ENCODE results near the gene ATF6. TPM values are rescaled to one million over a fixed set of nuclear protein-coding genes. Genes with fewer than 3 reads are reported as not detected.

The ATF6 gene
- total and polyA plus RNA-seq, 2 of the 4 experiments (the other 2 are of a cell fraction): 12.2 to 17.6 TPM

GRCh38 chr1:162006081-162006480 lies 240.0 kb downstream of the ATF6 start:
- no peak overlapping the region for H3K23ac ChIP-seq (ENCODE audit: low read depth, low read length)
- H2BK15ac ChIP-seq (ENCODE audit: low read depth, low read length): no peak overlapping the region
- ChIA-PET POLR2A (ENCODE audit: unreplicated experiment) (no interaction called here), CTCF (interaction anchor here (0.7 kb wide), 1 partner anchor 194 kb away, joined by 4 read pairs; no protein-coding TSS in a partner anchor)
- no peak for TF ChIP-seq RAD21 (IDR thresholded peaks at IDR 0.05; ENCODE audit: low read length)
- TF ChIP-seq RFX5 (IDR thresholded peaks at IDR 0.05; ENCODE audit: low read depth, low read length): no peak
- no peak for TF ChIP-seq SMC3 (IDR thresholded peaks at IDR 0.05; ENCODE audit: low read depth, low read length)
- no peak for TF ChIP-seq USF2 (IDR thresholded peaks at IDR 0.05; ENCODE audit: low read depth, low read length)
- TF ChIP-seq MAZ (IDR thresholded peaks at IDR 0.05; ENCODE audit: borderline replicate concordance, low read depth, low read length): no peak
- H4K20me1 ChIP-seq (ENCODE audit: insufficient read depth, low read length): no peaks in the 10 kb centered on the region
- BruUV-seq (replicated peaks): no TSS peak
- H4K8ac ChIP-seq (ENCODE audit: low read depth in 2 of 2, low read length in 2 of 2): no peak overlapping the region
- DNase-seq (no peak), ATAC-seq (ENCODE audit: low read depth) (no peak)
- H2BK20ac ChIP-seq (ENCODE audit: low read depth, low read length): no peak overlapping the region
- no peak overlapping the region for H2AK5ac ChIP-seq (ENCODE audit: low read depth, low read length)
- H2BK120ac ChIP-seq (ENCODE audit: low read depth, low read length): no peak overlapping the region
- no peak overlapping the region for H3K18ac ChIP-seq (ENCODE audit: low read depth, low read length)
- H3K56ac ChIP-seq (ENCODE audit: extremely low read depth, insufficient read depth, low read length): no peak overlapping the region
- H3K79me1 ChIP-seq (ENCODE audit: low read depth in 1 of 2, low read length in 2 of 2): no peaks in the 10 kb centered on the region
- H3K4me3 ChIP-seq (ENCODE audit: insufficient read depth, low read depth, low read length): no peak overlapping the region
- H3K9ac ChIP-seq (ENCODE audit: low read depth, low read length): no peak overlapping the region
- peaks cover 7% of the 10 kb centered on the region for H3K4me1 ChIP-seq (ENCODE audit: control insufficient read depth, insufficient read depth, low read length)
- H3K14ac ChIP-seq (replicated peaks; ENCODE audit: low read depth, low read length): no peak overlapping the region
- intact Hi-C loops (cut with micrococcal nuclease): no loop called here
- H4K5ac ChIP-seq (ENCODE audit: low read depth, low read length): no peak overlapping the region
- 100% methylated on average over 1 of the region's 6 CpGs; no CpG with 5 or more reads in 1 of the 2 experiments for WGBS, 2 experiments (ENCODE audit: extremely low coverage in 2 of 2, insufficient read length in 1 of 2)
- dilution Hi-C loops (cut with HindIII; ENCODE audit: low sequenced_read_pairs, unreplicated experiment): no loop called here
- no peak overlapping the region for H3K4me2 ChIP-seq (ENCODE audit: low read depth, low read length)
- no peak overlapping the region for H2BK5ac ChIP-seq (ENCODE audit: low read depth, low read length, poor library complexity, severe bottlenecking)
- H2AK9ac ChIP-seq (replicated peaks; ENCODE audit: low read depth, low read length, poor library complexity): no peak overlapping the region
- H2AFZ ChIP-seq (replicated peaks; ENCODE audit: low read length, poor library complexity): no peak overlapping the region
- H3K27me3 ChIP-seq (ENCODE audit: control insufficient read depth, insufficient read depth, low read length): peaks cover 11% of the 10 kb centered on the region
- in situ Hi-C loops (cut with MboI; ENCODE audit: low sequenced_read_pairs): no loop called here
- no peaks in the 10 kb centered on the region for H3K36me3 ChIP-seq (ENCODE audit: control insufficient read depth, insufficient read depth, low read length)
- peaks cover 3% of the 10 kb centered on the region; the same call in 1 of the 2 replicates for H3K9me1 ChIP-seq (ENCODE audit: insufficient read depth, low read length)
- H3K9me3 ChIP-seq (ENCODE audit: control insufficient read depth, insufficient read depth, low read length): no peaks in the 10 kb centered on the region
- no peak overlapping the region for H4K91ac ChIP-seq (ENCODE audit: insufficient read depth, low read depth, low read length)
- H3K4ac ChIP-seq (ENCODE audit: low read depth, low read length): no peak overlapping the region
- H3K27ac ChIP-seq (ENCODE audit: insufficient read depth, low read length): no peak overlapping the region
